Frontal cortex (tissue), 4 donors: ENCODE measurements around the gene SUN2. TPM values are rescaled to one million over a fixed set of nuclear protein-coding genes. Genes with fewer than 3 reads are reported as not detected.
A peak's percentile ranks its signal among the peaks of the same experiment; 100 is the strongest.

ENCODE experiments used
- DNase-seq, 2 donors: peaks; one replicate each; pipeline ENCODE4 v3.0.0; 2012; ENCODE audit warnings: low spot score in 2 of 2
- FAIRE-seq: peaks from 2 replicates; lab custom pipeline; 2012; peaks lifted over from hg19 to GRCh38; lab: Jason Lieb, UNC
- total RNA-seq: library from RNA; depleted of rRNA; stranded (reverse); fragments of >200 nt; gene quantifications from one replicate; pipeline ENCODE4 v1.2.3, GENCODE V29; 2014
- donor health status: control.
- donor health status: control.
- donor health status: control.

SUN2 gene
- total RNA-seq, 1 donor from 2014 or later: 78.7 TPM

DNA sequence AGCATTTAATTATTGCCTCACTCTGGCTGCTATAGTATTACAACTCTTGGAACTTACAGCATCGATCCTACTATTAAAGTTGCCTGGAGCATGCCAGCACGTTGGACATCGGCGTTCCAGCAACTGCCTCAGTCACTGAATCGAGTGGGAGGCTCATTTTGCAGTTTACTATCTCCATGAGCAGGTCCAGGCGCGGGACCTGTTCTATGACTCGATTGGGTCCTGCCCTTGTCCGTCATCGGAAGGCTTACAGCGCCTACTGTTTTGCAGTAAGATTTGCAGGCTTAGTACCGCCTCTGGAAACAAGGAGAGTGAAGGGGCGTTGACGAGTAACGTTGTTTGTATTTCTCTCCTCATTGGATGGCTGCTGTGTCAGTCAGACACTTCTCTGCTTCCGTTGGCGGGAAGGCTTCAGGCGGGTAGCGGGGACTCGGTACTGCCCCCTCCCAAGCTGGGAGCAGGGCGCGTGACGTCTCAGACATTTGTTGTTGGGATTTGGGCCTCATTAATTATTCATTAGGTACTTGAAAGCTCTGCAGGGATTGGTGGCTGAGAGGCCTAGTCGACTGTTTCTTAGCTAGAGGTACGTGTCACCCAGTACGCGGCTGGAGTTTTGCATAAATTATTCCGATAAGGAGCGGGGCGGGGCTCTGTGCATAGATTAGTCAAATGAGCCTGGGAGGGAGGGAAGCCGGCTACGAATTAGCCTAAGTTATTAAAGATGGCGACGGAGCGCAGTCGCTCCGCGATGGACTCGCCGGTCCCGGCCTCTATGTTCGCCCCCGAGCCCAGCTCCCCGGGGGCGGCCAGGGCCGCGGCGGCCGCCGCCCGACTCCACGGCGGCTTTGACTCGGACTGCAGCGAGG, 50.3 kb downstream of the SUN2 start, which contains the start of gene GTPBP1:
Gene GTPBP1, plus strand, starts transcription at position 710 of the 866 bp plus-strand sequence. Its CDS starts 12 bp downstream, at position 722.
- peak; percentile 99 for FAIRE-seq
- peak; percentile 96 to 99 for DNase-seq

GRCh38 chr22:38704654-38705234, 51.1 kb downstream of the SUN2 start:
- FAIRE-seq: no peak
- DNase-seq: no peak

GRCh38 chr22:38700789-38701628, 54.8 kb downstream of the SUN2 start, which contains the start of gene JOSD1:
TSS of gene JOSD1 (minus strand) at chr22:38700943. CDS start at chr22:38699987, 956 bp downstream.
- DNase-seq (peak; percentile 96 to 97), FAIRE-seq (no peak)

DNA sequence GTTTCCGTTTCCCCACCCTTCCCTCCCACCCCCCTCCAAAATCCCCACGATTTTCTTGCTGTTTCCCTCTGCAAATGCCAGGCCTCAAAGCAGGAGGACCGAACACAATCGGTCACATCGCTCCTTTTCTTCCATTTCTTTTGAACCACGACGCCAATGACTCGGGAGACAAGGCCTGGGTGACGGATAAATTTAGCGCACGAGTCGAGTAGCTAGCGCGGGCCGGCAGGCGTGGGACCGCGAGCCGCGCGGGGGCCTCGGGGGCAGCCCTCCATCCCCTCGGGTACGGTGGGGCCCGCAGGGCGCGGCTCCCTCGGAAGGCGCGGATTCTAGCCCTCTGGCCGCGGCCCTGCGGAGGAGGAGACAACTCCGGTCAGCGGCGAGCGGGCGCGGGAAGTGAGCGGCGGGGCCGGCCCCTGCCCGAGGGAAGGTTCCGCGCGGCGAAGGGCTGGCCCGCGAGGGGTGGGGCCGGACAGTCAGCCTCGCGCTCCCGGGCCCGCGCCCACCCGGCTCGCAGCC, 55.5 kb downstream of the SUN2 start:
- DNase-seq (no peak), FAIRE-seq (no peak)

DNA sequence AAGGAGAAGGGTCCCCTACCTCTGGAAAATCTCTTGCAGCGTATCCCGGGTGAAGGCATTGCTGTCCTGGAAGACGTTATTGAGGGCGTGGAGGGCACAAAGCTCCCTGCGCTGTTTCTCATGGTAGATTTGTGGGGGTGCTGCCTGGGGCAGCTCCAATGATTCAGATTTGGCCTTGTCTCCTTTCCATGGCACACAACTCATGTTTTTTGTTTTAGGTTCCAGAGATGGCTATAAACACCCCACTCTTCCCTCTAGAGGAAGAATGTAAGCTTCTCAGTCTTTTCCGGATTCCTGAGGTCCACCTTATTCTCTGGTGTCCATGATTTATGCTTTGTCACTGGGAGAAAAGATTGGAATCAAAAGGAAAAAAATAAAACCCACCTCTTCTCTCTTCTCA, 56.0 kb downstream of the SUN2 start:
- FAIRE-seq: no peak
- no peak for DNase-seq

GRCh38 chr22:38699143-38699542, 56.7 kb downstream of the SUN2 start:
- no peak for FAIRE-seq
- DNase-seq: no peak

GRCh38 chr22:38698407-38699094, 57.2 kb downstream of the SUN2 start:
- no peak for DNase-seq
- no peak for FAIRE-seq

- DNase-seq (no peak), FAIRE-seq (no peak)
Observed at GRCh38 chr22:38697425-38698089, 58.2 kb downstream of the SUN2 start.

GRCh38 chr22:38696606-38697424, 59.0 kb downstream of the SUN2 start:
- FAIRE-seq (no peak), DNase-seq (peak in 1 of 2 donors; percentile 42)

DNA sequence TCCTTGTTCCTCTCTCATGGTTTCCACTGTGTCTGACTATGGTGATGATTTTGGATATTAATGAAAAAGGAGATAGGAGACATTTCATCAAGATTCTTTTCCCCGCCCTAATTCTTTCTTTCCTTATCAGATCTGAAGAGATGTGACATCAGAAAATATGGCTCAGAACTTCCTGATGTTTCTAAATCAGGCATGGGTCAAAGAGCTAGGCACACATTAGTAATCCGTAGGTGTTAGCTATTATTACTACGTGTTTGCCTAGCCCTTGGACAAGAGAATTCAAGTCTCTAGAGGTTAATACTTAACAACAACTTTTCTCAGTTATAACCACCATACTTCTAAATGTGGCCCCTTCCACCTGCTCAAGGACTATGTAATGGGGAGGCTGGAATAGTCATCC, 60.9 kb downstream of the SUN2 start:
- DNase-seq (no peak), FAIRE-seq (no peak)

GRCh38 chr22:38694049-38694448, 61.7 kb downstream of the SUN2 start:
- DNase-seq: no peak

GRCh38 chr22:38689651-38690050, 66.1 kb downstream of the SUN2 start:
- FAIRE-seq: no peak

More at GRCh38 chr22:38694049-38694448, 61.7 kb downstream of the SUN2 start:
- no peak for FAIRE-seq

GRCh38 chr22:38685761-38686160, 70.0 kb downstream of the SUN2 start:
- no peak for FAIRE-seq
- DNase-seq: no peak

More at GRCh38 chr22:38689651-38690050, 66.1 kb downstream of the SUN2 start:
- no peak for DNase-seq

DNA sequence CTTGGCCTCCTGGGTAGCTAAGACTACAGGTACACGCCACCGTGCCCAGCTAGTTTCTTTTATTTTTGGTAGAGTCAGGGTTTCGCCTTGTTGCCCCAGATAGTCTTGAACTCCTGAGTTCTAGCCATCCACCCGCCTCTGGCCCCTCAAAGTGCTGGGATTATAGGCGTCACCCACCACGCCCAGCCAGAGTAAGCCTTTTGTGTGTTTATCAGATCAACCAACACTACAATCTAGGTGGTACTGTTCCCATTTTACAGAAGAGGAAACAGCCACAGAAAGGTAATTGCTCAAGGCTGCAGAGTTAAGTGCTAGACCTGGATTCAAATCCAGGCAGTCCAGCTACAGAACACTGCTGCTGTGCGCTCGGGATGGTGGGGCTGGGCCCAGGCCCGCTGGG, 70.9 kb downstream of the SUN2 start:
- no peak for FAIRE-seq
- DNase-seq: no peak
